MCF 10A (cell line): Measurements from ENCODE around the gene ADAM8. TPM values are rescaled to one million over a fixed set of nuclear protein-coding genes. Genes with fewer than 3 reads are reported as not detected.

Source experiments
- BruUV-seq: library from RNA; stranded (reverse); fragments of 400-500 nt; replicated peaks from 2 replicates; lab custom pipeline; 2021; lab: Mats Ljungman, UMichigan
- CTCF ChIA-PET: fragments of 300-600 bp; sonication (Branson Sonifier 250); formaldehyde crosslinking; extraction: SDS; loops from one replicate; lab custom pipeline; 2021; ENCODE audit warnings: antibody characterized with exemption, inconsistent platforms; lab: Yijun Ruan, JAX
- POLR2A ChIA-PET: fragments of 300-600, 350-650 bp; sonication (Branson Sonifier 250); formaldehyde crosslinking; extraction: SDS; loops from one replicate; lab custom pipeline; 2020; ENCODE audit warnings: antibody characterized with exemption, inconsistent platforms; lab: Yijun Ruan, JAX
- DNase-seq: peaks from one replicate; pipeline ENCODE4 v3.0.0-alpha.2; 2018; ENCODE audit not compliant: unreplicated experiment
- H3K27ac Mint-ChIP-seq: one replicate; pipeline ENCODE4 v1.8.0; 2022; ENCODE audit warnings: mild to moderate bottlenecking, low read depth, mixed read lengths; ENCODE audit not compliant: unreplicated experiment
- H3K27me3 Mint-ChIP-seq: one replicate; pipeline ENCODE4 v1.8.0; 2022; ENCODE audit warnings: mixed read lengths; ENCODE audit not compliant: insufficient read depth, unreplicated experiment
- H3K36me3 Mint-ChIP-seq: one replicate; pipeline ENCODE4 v1.8.0; 2022; ENCODE audit warnings: mild to moderate bottlenecking, moderate library complexity, mixed read lengths; ENCODE audit not compliant: insufficient read depth, unreplicated experiment
- H3K4me1 Mint-ChIP-seq: one replicate; pipeline ENCODE4 v1.8.0; 2022; ENCODE audit warnings: mixed read lengths; ENCODE audit not compliant: insufficient read depth, unreplicated experiment
- H3K4me3 Mint-ChIP-seq: one replicate; pipeline ENCODE4 v1.8.0; 2022; ENCODE audit warnings: mild to moderate bottlenecking, moderate library complexity, mixed read lengths; ENCODE audit not compliant: unreplicated experiment
- H3K9me3 Mint-ChIP-seq: one replicate; pipeline ENCODE4 v1.8.0; 2022; ENCODE audit warnings: mixed read lengths; ENCODE audit not compliant: unreplicated experiment
- intact Hi-C: fragments of 100-400 bp; cut with micrococcal nuclease; formaldehyde crosslinking; loops from 2 replicates; pipeline ENCODE4 v1.14.1; 2022
- total RNA-seq: library from RNA; stranded (reverse); gene quantifications from 2 replicates; pipeline ENCODE4 v1.2.3, GENCODE V29; 2022
- TF ChIP-seq, protein P1 (sequence below): fragments of 200-600 bp; IDR thresholded peaks from one replicate; pipeline ENCODE4 v1.8.0; 2022; ENCODE audit warnings: antibody characterized with exemption, mild to moderate bottlenecking; ENCODE audit not compliant: unreplicated experiment

ADAM8 gene
- total RNA-seq, 1 experiment from 2014 or later: 23.2 TPM

DNA sequence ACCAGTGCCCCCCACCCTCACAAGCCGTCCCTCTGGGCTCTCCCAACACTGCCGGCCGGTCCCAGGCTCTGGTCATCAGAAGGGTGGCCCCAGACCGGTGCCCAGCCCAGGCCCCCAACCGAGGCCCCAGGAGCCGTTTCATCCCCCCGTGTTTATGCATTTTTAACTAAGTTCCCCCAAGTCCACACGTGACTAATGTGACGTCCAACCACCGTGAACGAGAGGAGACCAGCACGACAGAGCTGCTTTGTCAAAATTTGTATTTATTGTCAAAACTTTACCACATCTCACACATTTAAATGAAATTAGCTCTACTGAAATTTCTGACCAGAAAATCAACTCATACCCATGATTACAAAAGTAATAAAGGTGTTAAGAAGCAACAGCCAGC, 30.4 kb downstream of the ADAM8 start:
- no TSS peak for BruUV-seq
- CTCF ChIA-PET: no interaction called here
- TF ChIP-seq, protein P1, sequence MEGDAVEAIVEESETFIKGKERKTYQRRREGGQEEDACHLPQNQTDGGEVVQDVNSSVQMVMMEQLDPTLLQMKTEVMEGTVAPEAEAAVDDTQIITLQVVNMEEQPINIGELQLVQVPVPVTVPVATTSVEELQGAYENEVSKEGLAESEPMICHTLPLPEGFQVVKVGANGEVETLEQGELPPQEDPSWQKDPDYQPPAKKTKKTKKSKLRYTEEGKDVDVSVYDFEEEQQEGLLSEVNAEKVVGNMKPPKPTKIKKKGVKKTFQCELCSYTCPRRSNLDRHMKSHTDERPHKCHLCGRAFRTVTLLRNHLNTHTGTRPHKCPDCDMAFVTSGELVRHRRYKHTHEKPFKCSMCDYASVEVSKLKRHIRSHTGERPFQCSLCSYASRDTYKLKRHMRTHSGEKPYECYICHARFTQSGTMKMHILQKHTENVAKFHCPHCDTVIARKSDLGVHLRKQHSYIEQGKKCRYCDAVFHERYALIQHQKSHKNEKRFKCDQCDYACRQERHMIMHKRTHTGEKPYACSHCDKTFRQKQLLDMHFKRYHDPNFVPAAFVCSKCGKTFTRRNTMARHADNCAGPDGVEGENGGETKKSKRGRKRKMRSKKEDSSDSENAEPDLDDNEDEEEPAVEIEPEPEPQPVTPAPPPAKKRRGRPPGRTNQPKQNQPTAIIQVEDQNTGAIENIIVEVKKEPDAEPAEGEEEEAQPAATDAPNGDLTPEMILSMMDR: no peak
- H3K9me3 Mint-ChIP-seq: no peaks in the 10 kb centered on the region
- peaks cover 7% of the 10 kb centered on the region for H3K4me1 Mint-ChIP-seq
- H3K27ac Mint-ChIP-seq: no peak overlapping the region
- POLR2A ChIA-PET: no interaction called here
- DNase-seq: no peak
- H3K4me3 Mint-ChIP-seq: no peak overlapping the region
- intact Hi-C loops: no loop called here
- no peaks in the 10 kb centered on the region for H3K36me3 Mint-ChIP-seq
- H3K27me3 Mint-ChIP-seq: peaks cover 14% of the 10 kb centered on the region

- no peak overlapping the region for H3K27ac Mint-ChIP-seq
- no peak for DNase-seq
These were observed 31.0 kb downstream of the ADAM8 start for GRCh38 chr10:133245439-133246235.

GRCh38 chr10:133243593-133243992, 33.1 kb downstream of the ADAM8 start:
- POLR2A ChIA-PET: no interaction called here
- Mint-ChIP-seq H3K4me3 (no peak overlapping the region), H3K4me1 (peaks cover 7% of the 10 kb centered on the region), H3K27ac (no peak overlapping the region), H3K9me3 (no peaks in the 10 kb centered on the region), H3K27me3 (peaks cover 5% of the 10 kb centered on the region), H3K36me3 (no peaks in the 10 kb centered on the region)
- intact Hi-C loops: no loop called here
- DNase-seq: no peak
- no TSS peak for BruUV-seq
- TF ChIP-seq, protein P1: no peak
- CTCF ChIA-PET: no interaction called here

More at GRCh38 chr10:133245439-133246235, 31.0 kb downstream of the ADAM8 start:
- no peaks in the 10 kb centered on the region for H3K36me3 Mint-ChIP-seq
- H3K9me3 Mint-ChIP-seq: no peaks in the 10 kb centered on the region
- BruUV-seq: no TSS peak
- intact Hi-C loops: no loop called here
- POLR2A ChIA-PET: no interaction called here
- no peak overlapping the region for H3K4me3 Mint-ChIP-seq
- peaks cover 7% of the 10 kb centered on the region for H3K4me1 Mint-ChIP-seq
- TF ChIP-seq, protein P1: no peak
- CTCF ChIA-PET: interaction anchor here (1.1 kb wide), 1 partner anchor 11 kb away, joined by 6 read pairs; no protein-coding TSS in a partner anchor
- peaks cover 11% of the 10 kb centered on the region for H3K27me3 Mint-ChIP-seq

DNA sequence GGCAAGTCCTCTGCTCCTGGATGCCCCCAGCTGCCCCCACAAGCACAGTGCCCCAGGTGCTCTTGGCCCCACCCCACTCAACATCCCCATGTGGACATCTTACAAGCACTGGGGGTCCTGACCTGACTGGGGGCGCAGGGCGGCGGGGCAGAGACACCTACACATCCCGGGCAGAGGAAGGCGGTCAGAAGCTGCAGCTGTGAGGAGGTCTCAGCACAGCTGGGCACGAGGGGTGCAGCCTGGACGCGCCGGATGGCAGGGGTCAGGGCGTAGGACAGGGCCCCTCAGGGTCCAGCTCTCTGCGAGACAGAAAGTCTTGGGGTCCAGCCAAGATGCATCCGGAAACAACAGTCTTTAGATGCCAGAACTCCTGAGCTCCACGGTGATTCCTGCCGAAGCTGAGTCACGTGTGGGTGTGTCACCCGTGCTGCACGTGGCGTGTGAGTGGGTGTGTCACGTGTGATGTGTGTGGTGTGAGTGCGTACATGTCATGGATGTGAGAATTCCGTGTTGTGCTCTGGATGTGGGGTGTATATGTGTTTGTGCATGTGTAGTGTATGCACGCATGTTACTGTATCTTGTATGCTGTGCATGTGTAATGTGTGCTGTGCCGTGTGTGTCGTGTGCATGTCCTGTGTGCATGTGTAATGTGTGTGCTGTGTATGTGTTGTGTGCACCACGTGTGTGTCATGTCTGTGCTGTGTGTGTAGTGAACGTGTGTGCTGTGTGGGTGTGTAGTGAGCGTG, 33.9 kb downstream of the ADAM8 start:
- no TSS peak for BruUV-seq
- intact Hi-C loops: no loop called here
- peaks cover 7% of the 10 kb centered on the region for H3K4me1 Mint-ChIP-seq
- CTCF ChIA-PET: interaction anchor here (0.6 to 1.0 kb wide), 2 partner anchors 16 to 17 kb away, joined by 3 read pairs; no protein-coding TSS in a partner anchor
- no peak overlapping the region for H3K27ac Mint-ChIP-seq
- TF ChIP-seq, protein P1: no peak
- H3K27me3 Mint-ChIP-seq: peaks cover 9% of the 10 kb centered on the region
- no peaks in the 10 kb centered on the region for H3K36me3 Mint-ChIP-seq
- peak; percentile 17 for DNase-seq
- POLR2A ChIA-PET: no interaction called here
- H3K9me3 Mint-ChIP-seq: no peaks in the 10 kb centered on the region
- H3K4me3 Mint-ChIP-seq: no peak overlapping the region
